ENCODE data around the gene SMAD3.
A peak's percentile ranks its signal among the peaks of the same experiment; 100 is the strongest.
"Not testable (repeated sequence)": the region's sequence is repeated elsewhere in the genome, so short reads cannot be mapped to it uniquely, and the experiment has no call there.

The SMAD3 gene

GRCh38 chr15:67146875-67147381 is 81.5 kb downstream of the SMAD3 start:
- DNase-seq: no peak

GRCh38 chr15:67147396-67147949 is 82.1 kb downstream of the SMAD3 start:
- no peak for DNase-seq

- peak; percentile 43 for DNase-seq
Measured at GRCh38 chr15:67148196-67148701, 82.8 kb downstream of the SMAD3 start.

GRCh38 chr15:67149068-67149772 is 83.8 kb downstream of the SMAD3 start:
- DNase-seq: no peak

- no peak for DNase-seq
Measured at GRCh38 chr15:67149773-67150022, 84.3 kb downstream of the SMAD3 start.

- no peak for DNase-seq
Measured at GRCh38 chr15:67150023-67150860, 84.8 kb downstream of the SMAD3 start.

- no peak for DNase-seq
Measured at GRCh38 chr15:67152429-67152828, 87.0 kb downstream of the SMAD3 start.

- not testable (repeated sequence) for DNase-seq
Measured at GRCh38 chr15:67153044-67153443, 87.6 kb downstream of the SMAD3 start.

- no peak for DNase-seq
Measured at GRCh38 chr15:67154249-67154648, 88.8 kb downstream of the SMAD3 start.

- DNase-seq: no peak
Measured at GRCh38 chr15:67156426-67156825, 91.0 kb downstream of the SMAD3 start.

GRCh38 chr15:67156834-67157233 is 91.4 kb downstream of the SMAD3 start:
- DNase-seq: no peak

GRCh38 chr15:67157521-67158252 is 92.3 kb downstream of the SMAD3 start:
- no peak for DNase-seq

- no peak for DNase-seq
Measured at GRCh38 chr15:67158367-67158766, 93.0 kb downstream of the SMAD3 start.

- DNase-seq: no peak
Measured at GRCh38 chr15:67161412-67161811, 96.0 kb downstream of the SMAD3 start.

- no peak for DNase-seq
Measured at GRCh38 chr15:67161881-67162280, 96.5 kb downstream of the SMAD3 start.

- DNase-seq: no peak
Measured at GRCh38 chr15:67163180-67163579, 97.8 kb downstream of the SMAD3 start.

- DNase-seq: no peak
Measured at GRCh38 chr15:67164401-67164791, 99.0 kb downstream of the SMAD3 start.

- DNase-seq: no peak
Measured at GRCh38 chr15:67164811-67165253, 99.4 kb downstream of the SMAD3 start.

GRCh38 chr15:67165254-67166253 is 100.2 kb downstream of the SMAD3 start:
- DNase-seq: no peak

- no peak for DNase-seq
Measured at GRCh38 chr15:67166280-67167009, 101.0 kb downstream of the SMAD3 start.

GRCh38 chr15:67167091-67167490 is 101.7 kb downstream of the SMAD3 start:
- no peak for DNase-seq
